Kidney glomerular epithelial cell (primary cell): ENCODE results near the gene DPF1.

Experiments
- DNase-seq: peaks from one replicate; lab custom pipeline; 2025; lab: John Stamatoyannopoulos, UW

DPF1 gene

DNA sequence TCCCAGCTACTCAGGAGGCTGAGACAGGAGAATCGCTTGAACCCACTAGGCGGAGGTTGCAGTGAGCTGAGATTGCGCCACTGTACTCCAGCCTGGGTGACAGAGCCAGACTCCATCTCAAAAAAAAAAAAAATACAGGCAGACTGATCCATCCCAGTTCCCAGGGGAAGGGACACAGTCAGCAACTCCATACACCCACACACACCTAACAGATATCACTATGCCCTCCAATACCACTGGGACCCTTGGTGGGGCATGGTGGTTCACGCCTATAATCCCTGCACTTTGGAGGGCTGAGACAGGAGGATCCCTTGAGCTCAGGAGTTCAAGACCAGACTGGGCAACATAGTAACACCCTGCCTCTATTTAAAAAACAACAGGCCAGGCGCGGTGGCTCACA, 2.6 kb downstream of the DPF1 start:
- no peak for DNase-seq

DNA sequence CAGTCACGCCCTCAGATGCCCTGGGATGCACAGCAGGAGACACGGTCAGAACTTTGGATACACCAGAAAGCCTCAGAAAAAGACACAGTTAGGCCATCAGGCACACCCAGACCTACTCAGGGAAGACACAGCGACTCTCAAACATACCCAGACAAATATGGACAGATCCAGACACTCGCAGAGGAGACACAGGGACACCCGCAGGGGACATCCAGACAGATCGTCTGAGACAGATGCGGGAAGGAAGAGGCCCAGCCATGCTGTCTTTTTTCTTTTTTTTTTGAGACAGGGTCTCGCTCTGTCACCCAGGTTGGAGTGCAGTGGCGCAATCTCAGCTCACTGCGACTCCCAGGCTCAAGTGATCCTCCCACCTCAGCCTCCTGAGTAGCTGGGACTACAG, 4.8 kb downstream of the DPF1 start:
- DNase-seq: no peak

DNA sequence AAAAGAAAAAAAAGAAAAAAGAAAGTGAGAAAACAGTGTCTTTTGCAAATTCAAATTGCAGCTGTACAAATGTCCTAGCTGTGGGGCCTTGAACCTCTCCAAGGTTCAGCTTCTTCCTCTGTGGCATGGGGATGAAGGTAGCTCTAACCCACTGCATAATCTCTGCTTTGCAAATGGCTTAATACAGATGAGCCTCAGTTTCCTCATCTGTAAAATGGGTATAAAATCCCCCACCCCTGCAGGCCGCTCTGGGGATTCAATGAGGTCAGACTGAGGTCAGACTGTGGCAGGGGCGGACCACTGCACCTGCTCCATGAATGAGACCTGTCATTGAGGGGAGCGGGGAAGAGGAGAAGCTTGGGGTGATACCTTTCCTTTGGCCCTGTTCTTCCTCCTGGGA, 5.8 kb downstream of the DPF1 start:
- no peak for DNase-seq

DNA sequence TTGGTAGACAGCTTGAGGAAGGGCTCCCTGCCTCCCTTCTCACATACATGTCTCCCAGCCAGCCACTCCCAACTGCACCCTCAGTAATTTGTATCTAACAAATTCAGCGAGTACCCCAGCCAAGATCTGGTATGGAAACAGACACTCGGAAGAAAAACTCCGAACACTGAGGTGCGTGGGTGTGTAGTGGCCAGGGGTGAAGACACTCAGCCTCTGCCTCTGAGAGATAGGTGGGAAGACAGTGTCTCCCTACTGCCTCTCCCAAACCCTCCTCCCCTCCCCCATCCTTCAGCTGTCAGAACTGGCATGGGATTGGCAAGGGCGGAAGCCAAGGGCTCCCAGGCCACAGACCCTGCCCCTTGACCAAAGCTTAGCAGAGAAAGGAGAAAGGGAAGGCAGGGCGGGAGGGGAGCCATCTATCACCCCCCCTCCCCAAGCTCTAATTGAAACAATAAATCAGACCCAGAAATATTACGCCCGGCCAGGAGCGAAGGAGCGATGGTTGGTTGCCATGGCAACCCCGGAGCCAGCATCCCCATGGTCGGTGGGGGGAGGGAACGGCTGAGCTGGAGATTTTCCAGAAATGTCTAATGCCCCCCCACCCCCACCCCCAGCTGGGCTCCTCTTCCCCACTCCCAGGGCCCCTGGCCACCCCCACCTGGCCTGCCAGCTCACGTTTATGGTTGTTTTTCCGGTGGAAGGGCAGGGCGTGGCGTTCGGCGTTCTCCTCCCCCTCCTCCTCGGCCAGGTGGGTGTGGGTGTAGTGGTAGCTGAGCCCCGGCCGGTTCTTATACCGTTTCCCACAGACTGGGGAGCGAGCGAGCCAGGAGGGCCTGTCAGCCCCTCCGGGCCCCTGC, 7.0 kb downstream of the DPF1 start:
- DNase-seq: no peak

DNA sequence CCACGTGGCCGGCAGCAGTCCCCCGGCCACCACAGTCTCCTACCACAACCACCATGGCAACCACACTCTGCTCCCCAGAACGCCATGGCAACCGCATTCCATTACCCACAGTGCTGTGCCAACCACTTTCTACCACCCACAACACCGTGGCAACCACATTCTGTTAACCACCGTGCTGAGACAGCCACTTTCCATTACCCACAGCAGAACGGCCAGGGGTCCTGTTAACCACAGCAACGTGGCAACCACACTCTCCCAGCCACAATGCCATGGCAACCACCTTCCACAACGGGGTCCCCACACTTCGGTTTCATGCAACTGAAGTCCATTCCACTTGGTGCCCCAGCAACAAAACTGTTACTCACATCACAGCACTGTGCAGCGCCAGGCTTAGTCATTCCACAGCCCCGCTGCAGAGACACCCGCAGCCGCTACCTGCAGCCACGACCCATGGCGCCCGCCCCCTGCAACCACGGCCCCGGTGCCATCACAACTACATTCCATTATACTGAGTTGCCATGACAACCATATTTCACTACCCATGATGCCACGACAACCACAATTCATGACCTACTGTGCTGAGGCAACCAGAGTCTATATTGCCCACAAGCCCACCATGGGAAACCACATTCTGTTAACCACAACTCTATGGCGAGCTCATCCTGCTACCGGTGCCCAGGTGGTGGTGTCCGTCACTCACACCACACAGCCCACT, 10.0 kb downstream of the DPF1 start:
- DNase-seq: peak; percentile 96

DNA sequence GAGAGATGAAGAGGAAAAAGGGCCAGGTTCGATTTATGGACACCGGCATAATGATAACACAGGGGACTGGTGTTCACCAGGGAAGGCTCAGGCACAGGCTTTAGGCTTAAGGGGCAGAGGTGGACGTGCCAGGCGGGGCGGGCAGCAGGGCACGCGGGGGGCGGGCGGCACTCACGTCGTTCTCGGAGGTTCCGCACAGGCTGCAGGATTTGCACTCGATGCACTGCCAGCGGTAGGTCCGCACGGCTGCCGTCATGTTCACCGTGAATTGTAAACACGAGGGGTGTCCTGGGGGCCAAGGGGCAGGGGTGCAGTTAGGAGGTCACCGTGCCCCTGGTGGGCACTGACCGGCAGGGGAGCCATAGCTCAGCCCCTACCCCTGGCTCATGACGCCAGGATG, 10.6 kb downstream of the DPF1 start:
- no peak for DNase-seq

DNA sequence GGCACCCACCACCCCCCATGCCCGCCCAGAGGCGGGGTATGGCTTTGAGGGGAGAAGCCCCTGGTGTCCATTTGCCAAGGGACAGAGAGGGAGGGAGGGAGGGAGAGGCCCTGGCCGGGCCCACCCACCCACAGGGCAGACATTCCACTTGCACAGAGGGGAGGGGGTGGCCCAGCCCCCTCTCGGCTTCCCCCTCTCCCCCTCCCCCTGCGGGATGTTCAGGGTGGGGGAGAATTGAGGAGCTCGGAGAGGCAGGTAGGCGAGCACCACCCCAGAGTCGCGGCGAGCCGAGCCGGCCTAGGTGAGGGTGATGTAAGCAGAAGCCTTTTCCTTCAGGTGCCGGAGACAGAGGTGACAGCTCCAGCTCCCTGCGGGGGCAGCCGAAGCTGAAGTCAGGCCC, 12.3 kb downstream of the DPF1 start:
- DNase-seq: no peak

DNA sequence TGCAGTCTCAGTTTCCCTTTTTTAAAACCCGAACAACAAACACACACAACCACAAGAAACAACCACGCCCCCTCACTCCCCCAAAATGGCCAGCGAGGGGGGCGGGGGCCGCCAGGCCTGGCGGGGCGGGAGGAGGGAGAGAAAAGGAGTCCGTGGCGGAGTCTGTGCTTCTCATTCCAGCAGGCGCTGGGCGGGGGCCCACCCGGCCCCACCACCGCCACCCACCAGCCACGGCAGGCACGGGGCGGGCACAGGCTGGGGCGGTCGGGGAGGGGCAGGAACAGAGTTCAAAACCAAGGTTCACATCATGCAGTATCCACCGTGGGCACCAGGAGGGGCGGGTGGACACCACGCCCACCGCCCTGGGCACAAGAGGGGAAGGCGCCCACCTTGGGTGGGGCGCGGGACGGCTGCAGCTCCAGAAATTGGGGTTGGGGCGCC, 12.9 kb downstream of the DPF1 start:
- DNase-seq: no peak

DNA sequence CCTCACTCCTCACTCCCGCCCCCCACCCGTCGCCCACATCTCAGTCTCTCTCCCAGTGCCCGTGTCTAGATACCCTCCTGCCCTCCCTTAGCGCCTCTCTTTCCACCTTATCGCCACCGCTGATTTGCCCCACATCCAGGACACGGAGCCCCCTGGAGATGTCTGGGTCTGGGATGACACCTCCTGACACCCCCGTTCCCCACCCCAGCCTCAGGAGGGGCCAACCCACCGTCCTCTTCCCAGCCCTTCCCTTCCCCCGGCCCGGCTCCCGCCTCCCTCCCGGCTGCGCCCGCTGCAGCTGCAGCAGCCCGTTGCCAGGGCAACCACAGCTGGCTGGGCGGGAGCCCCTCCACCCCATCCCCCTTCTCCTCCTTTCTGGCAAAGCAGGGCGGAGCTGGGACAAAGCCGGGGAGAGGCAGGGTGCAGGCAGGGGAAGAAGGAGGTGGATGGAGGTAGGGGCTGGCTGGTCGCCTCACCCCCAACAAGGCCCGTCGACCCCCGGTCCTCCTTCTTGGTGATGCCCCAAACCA, 13.5 kb downstream of the DPF1 start:
- no peak for DNase-seq

DNA sequence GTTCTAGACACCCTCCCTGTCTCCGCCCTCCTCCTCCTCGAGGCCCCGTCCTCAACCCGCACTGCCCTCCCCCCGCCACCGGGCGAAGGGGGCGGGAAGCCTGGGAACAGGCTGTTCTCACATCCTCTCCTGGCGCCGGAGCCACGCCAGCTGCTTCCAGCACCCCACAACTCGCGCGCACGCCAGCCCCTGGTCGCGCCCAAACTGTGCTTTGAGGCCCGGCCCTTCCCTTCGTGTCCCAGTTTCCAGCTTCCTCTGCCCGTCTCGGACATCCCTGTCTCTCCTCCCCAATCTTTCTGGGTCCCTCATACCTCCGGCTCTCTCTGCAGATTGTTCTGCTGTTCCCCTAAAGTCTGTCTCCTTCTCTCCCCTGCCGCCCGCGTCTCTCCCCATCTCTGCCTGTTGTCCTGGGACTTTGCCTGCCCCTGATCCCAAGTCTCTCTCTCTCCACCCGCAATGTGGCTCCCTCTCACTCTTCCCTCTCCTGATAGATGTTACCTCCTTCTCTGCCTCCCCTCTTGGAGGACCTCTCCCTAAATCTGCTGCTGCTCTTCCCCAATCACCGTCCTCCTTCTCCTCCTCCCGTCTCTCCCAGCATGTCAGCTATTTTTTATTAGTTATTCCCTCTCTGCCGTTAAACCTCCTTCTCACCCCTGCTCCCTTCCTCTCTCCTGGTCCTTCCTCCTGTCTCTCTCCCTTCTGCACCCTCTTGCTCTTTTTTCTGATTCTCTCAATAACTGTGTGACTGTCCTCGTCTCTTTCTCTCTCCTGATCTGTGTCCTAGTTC, 14.2 kb downstream of the DPF1 start:
- no peak for DNase-seq

DNA sequence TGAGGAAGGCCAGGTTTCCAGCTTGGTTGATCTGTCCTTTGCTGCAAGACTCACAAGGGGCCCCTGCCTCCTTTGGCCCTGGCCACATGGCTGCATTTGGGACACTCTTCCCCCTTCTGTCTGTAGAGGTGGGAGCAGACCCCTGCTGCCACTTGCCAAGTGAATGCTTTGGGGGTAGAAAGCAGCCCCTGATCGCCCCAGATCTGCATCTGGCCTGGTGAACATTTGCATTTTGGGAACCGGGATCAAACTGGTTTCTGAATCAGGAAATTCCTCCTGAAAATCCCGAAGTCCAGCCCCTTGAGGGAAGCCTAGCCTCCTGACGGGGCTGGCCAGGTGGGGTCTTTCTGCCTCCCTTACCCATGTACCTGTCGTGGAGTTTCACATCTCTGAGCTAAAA, 14.9 kb downstream of the DPF1 start:
- DNase-seq: no peak

DNA sequence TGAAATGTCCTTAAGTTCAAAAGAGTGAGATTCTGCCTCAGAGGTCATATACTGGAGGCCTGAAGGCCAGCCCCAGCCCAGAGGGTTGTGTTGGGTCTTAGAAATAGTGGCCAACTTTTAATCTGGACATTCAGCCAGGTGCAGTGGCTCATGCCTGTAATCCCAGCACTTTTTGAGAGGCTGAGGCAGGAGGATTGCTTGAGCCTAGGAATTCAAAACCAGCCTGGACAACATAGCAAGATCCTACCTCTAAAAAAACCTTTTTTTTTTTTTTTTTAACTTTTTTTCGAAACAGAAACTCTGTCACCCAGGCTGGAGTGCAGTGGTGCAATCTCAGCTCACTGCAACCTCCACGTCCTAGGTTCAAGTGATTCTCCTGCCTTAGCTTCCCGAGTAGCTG, 15.5 kb downstream of the DPF1 start:
- DNase-seq: no peak

DNA sequence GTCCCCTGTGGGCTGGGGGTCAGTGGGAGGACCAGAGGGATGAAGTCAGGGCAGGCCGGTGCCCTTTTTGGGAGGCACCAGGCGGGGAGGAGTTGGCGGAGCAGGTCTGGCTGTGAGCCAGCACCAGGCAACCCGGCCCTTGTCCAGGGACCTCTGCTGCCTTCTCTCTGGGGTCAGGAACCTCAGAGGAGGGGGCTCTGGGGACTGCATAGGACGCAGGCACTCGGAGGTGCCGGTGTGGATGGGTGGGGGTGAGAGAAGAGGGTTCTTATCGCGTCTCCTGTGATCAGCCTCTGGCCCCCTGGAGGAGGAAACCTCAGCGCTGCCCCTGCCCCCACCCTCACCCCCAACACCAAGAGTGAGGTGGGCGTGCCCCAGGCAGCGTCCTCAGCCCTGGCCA, 16.5 kb downstream of the DPF1 start:
- no peak for DNase-seq

DNA sequence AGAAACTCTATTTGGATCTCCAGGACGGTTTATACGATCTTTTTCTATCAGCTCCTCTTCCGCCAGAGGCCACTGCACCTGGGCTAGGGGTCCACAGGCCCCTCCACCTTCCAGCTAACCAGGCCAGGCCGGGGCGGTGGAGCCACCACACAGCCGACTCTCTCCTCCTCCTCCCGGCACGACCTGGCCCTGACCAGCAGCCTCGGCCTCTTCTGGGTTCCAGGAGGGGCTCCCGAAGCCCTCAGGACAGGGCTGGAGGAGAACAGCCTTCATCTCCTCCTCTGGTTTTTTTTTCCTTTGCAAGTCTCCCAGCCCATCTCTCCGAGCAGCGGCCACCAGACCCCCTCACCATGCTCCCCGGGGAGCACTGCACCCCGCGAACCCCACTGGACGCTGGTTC, 17.1 kb downstream of the DPF1 start:
- DNase-seq: no peak

DNA sequence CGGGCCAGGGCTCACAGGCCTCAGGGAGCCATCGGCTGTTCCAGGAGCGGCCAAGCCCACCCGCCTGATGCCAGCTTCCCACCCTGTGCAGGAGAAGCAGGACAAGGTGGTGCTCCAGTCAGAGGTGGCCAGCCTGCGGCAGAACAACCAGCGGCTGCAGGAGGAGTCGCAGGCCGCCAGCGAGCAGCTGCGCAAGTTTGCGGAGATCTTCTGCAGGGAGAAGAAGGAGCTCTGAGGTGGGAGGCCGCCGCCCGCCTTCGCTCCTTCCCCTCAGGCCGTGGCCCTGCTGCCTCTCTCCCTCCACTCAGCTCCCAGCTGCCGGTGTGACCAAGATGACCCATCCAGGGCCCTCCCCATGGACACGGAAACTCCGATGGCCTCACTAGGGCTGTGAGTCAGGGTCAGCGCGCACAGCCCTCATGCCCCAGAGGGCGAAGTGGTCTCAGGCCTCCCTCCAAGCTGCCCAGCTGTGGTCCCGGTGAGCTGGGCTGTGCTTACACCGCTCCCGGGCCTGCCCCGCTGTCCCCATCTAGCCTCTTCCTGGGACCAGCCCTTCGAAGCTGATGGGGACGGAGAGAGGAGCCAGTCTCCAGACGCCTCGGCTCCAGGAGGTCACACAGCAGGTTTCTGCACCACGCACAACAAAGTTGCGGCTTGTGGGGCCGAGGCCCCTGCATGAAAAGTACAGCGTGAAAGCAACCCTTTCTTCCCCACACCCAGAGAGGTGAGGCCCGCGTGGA, 17.8 kb downstream of the DPF1 start:
- DNase-seq: no peak

DNA sequence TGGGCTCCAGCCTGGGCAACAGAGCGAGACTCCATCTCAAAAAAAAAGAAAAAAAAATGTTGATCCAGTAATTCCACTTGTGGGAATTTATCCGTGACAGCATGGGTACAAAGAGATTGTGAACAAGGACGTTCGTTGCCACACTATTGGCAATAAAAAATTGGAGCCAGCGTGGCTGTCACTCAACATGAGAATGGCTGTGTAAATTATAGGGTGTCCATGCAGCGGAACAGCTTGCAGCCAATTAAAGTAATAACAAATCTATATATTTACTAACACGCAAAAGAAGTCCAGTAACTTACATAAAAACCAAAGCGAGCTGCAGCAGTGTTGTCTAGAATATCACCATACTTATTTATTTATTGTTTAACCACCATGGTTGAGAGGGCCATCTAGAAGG, 19.3 kb downstream of the DPF1 start:
- DNase-seq: no peak

DNA sequence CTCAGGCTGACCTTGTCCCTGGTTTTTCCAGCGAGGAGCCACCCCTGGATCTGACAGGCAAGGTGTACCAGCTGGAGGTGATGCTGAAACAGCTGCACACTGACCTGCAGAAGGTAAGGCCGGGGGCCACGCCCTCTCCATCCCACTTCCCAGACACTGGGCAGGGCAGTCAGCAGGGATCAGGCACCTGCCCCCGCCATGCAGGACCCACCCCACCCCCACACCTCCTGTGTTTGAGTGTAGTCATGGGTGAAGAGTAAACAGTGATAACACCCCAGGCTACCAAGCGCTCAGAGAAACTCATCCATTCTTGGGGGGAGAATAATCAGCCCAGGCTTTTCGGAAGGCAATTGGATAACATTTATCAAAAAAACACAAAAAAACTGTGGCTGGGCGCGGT, 19.9 kb downstream of the DPF1 start:
- DNase-seq: no peak

DNA sequence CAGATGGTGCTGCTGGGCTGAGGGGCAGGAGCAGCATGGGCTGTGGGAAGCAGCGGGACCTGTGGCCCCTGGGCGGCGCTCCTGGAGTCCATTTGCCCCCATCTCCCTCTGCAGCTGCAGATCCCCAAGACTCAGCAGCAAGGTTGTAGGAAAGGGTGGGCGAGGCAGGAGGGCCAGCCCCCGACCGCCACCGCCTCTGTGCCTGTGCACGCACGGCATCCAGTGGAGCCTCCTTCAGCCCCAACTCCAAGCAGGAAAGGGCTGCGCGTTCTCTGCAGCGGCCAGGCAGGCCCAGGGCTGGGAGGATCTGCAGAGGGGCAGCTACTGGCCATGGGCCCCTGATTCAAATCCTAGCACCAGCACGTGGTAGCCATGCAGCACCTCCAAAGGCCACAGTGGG, 20.8 kb downstream of the DPF1 start:
- no peak for DNase-seq

DNA sequence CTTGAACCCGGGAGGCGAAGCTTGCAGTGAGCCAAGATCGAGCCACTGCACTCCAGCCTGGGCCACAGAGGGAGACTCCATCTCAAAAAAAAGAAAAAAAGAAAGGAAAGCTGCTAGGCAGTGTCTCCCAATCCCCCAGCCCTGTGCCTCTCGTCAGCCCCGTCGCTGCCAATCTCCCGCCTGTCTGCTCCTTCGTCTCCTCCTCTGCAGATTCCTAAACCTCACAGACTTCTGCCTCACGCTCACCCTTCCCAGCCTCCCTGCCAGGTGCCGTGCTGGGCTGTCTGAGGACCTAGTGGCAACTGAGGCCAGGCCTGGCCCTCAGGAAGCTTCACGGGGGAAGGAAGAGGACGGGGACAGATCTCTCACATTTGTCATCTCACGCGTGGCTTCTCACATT, 21.5 kb downstream of the DPF1 start:
- DNase-seq: no peak

DNA sequence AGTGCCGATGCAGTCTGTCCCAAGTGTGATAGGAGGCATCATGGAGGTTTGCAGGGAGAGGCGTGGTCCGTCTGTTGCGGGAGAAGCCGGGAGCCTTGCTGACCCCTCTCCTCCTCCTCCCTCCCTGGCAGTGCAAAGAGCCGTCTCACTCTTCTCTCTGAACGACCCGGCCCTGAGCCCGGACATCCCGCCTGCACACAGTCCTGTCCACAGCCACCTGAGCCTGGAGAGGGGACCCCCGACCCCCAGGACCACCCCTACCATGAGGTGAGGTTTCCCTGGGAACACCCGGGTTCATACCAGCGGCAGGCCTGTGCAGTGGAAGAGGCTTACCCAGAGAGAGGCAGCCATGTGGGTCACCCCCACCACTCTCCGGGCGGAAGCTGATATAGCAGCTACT, 22.3 kb downstream of the DPF1 start:
- no peak for DNase-seq

DNA sequence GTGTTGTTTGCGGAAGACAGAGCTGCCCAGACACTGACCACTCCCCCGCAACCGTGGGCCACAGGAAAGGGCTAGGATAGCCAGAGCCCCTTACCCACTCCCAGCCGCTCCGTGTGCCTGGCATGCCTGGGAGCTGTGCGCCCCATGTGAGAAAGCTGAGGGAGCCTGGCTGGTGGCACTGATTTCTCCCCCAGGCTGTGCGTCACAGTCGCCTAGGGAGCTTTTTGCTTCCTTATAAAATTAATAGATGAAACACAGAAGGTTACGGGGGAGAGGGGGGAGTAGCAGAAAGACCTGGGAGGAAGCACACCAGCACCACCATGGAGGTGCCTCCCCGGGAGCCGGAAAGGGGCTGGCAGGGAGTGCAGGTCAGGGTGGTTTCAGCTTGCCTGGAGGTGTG, 24.7 kb downstream of the DPF1 start:
- no peak for DNase-seq
